Fibroblast of peridontal ligament (primary cell): ENCODE measurements around the gene PCDHGA7.
"Not testable (repeated sequence)": the region's sequence is repeated elsewhere in the genome, so short reads cannot be mapped to it uniquely, and the experiment has no call there.

Experiments
- DNase-seq: peaks from one replicate; pipeline ENCODE4 v3.0.0-alpha.2; 2010; ENCODE audit errors: extremely low read depth

PCDHGA7 gene

DNA sequence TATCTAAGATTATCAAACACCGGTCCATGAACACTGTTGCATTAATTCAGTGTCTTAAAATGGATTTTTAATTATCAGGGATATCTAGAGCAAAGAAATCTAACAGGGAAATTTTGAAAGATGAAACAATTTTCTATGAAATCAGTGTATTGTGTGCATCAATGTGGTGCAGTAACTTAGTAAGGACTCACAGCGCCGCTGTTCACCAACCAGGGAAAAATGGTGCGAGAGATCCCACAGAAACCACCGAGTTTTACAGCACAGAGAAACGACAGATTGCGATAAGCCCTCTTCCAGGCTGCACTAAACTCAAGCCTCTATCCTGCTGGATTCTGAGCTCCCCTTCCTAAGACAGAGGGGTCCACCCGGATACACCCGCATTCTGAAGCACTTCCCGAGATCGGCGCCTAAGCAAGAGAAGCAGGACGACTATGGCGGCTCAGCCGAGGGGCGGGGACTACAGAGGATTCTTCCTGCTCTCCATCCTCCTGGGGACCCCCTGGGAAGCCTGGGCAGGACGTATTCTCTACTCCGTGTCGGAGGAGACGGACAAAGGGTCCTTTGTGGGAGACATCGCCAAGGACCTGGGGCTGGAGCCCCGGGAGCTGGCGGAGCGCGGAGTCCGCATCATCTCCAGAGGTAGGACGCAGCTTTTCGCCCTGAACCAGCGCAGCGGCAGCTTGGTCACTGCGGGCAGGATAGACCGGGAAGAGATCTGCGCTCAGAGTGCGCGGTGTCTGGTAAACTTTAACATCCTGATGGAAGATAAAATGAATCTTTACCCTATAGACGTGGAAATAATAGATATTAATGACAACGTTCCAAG is at the start of gene PCDHGA7:
Gene PCDHGA7, plus strand, starts transcription at position 274 of the 826 bp plus-strand sequence. Its CDS starts 158 bp downstream, at position 432.
- DNase-seq, result peak; percentile 52

GRCh38 chr5:141338538-141339306 is 43.8 kb upstream of the PCDHGA7 start, which contains the start of gene PCDHGA2:
TSS of gene PCDHGA2 (plus strand) at chr5:141338760.
- peak; percentile 62 for DNase-seq

GRCh38 chr5:141340781-141341354 is 41.7 kb upstream of the PCDHGA7 start:
- DNase-seq, result not testable (repeated sequence)

DNA sequence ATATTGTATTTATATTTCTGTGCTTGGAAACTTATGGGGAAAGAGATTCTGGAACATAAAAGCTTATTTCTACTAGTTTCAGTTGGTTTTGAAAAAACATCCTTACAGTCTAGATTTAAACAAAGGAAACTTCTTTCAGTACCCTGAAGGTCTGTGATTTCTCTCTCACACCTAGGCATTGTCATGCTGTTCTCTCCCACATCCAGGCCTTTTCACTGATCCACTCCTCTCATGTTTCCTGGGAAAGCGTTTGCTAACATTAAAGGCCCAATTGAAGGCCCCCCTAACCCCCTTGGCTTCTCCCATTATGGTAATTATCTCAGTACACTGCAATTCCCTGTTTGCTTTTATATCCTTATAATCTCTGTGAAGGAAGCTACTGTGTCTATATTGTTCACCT is 39.8 kb upstream of the PCDHGA7 start:
- DNase-seq, result no peak

DNA sequence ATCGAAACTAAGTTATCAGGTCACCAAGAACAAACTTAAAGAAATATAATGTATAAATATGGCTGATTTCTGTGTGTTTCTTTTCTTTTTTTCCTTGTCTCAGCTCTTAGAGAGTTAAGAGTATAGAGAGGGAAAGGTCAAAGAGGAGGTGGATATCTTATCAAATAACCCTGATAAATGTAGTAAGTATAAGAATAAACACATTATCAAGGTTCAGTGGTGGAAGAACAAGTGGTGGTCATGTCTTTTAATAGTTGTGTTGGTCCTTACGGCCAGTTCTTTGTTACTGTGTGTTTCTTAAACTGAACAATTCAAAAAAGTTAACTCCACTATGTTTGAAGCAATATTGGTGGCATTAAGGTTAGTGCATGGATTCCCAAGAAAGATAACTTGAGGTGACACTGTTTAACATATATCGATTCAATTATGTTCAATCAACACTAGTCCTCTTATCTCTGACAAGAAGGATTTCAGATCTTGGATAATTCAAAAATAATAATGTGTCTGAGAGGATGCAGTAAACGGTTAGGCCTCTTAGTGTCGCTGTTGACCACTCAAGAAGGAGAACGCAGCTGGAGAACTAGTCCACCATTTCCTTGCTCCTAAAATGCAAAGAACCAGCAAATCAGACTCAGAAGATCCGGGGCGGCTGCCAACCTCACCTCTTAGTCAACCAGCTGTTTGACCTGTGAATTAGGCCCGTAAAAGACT is 39.1 kb upstream of the PCDHGA7 start, which contains the start of gene PCDHGA3:
Gene PCDHGA3, plus strand, starts transcription at position 588 of the 711 bp plus-strand sequence. CDS start 205 bp downstream, outside the sequence.
- peak; percentile 55 for DNase-seq

DNA sequence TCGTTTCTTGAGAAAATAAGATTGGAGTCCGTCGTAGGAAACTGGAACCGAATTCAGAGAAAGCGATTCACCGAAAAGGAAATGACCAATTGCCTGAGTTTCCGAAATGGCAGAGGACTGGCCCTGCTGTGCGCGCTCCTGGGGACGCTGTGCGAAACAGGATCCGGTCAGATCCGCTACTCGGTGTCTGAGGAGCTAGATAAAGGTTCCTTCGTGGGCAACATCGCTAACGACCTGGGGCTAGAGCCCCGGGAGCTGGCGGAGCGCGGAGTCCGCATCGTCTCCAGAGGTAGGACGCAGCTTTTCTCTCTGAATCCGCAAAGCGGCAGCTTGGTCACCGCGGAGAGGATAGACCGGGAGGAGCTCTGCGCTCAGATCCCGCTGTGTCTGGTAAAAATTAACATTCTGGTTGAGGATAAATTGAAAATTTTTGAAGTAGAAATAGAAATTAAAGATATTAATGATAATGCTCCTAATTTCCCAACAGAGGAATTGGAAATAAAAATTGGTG is 38.5 kb upstream of the PCDHGA7 start:
- no peak for DNase-seq

- DNase-seq, result no peak
These were observed 37.2 kb upstream of the PCDHGA7 start for GRCh38 chr5:141345327-141345726.

DNA sequence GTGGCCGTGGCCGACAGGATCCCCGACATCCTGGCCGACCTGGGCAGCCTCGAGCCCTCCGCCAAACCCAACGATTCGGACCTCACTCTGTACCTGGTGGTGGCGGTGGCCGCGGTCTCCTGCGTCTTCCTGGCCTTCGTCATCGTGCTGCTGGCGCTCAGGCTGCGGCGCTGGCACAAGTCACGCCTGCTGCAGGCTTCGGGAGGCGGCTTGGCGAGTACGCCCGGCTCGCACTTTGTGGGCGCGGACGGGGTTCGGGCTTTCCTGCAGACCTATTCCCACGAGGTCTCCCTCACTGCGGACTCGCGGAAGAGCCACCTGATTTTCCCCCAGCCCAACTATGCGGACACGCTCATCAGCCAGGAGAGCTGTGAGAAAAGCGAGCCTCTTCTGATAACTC is 36.5 kb upstream of the PCDHGA7 start:
- not testable (repeated sequence) for DNase-seq

DNA sequence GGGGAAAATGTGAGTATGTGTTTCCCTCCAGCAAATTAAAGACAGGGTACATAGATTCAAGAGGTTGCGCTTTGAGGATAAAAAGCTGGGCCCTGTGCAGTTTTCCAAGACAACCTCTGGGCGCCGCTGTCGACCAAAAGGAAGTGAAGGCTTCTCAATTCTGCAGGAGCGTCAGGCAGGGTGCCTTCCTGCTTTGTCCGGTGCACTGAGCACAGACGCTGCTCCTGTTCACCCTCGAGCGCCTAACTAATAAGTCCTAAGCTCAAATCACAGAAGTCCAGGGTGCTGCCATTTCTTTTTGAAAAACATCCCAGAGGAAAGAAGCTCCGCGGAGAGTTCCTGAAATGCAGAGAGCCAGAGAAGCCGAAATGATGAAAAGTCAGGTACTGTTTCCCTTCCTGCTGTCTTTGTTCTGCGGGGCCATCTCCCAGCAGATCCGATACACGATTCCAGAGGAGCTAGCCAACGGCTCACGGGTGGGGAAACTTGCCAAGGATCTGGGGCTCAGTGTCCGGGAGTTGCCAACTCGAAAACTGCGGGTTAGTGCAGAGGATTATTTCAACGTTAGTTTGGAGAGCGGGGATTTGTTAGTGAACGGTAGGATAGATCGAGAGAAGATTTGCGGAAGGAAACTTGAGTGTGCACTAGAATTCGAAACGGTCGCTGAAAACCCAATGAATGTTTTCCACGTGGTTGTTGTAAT is 32.5 kb upstream of the PCDHGA7 start, which contains the start of gene PCDHGB1:
Gene PCDHGB1, plus strand, starts transcription at position 183 of the 703 bp plus-strand sequence. Its CDS starts 162 bp downstream, at position 345.
- DNase-seq, result peak; percentile 64

- no peak for DNase-seq
These were observed 31.0 kb upstream of the PCDHGA7 start for GRCh38 chr5:141351591-141351990.

- DNase-seq, result peak; percentile 60
These were observed 27.6 kb upstream of the PCDHGA7 start, which contains the start of gene PCDHGA4 for GRCh38 chr5:141354900-141355469. TSS of gene PCDHGA4 (plus strand) at chr5:141355021. CDS start at chr5:141355108, 87 bp downstream.

DNA sequence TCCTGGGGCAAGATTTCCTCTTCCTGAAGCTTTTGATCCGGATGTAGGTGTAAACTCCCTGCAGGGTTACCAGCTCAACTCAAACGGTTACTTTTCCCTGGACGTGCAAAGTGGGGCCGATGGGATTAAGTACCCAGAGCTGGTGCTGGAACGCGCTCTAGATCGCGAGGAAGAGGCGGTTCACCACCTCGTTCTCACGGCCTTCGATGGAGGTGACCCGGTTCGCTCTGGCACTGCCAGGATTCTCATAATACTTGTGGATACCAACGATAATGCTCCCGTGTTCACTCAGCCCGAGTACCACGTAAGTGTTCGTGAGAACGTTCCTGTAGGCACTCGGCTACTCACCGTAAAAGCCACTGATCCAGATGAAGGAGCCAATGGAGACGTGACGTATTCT is 26.9 kb upstream of the PCDHGA7 start:
- no peak for DNase-seq

DNA sequence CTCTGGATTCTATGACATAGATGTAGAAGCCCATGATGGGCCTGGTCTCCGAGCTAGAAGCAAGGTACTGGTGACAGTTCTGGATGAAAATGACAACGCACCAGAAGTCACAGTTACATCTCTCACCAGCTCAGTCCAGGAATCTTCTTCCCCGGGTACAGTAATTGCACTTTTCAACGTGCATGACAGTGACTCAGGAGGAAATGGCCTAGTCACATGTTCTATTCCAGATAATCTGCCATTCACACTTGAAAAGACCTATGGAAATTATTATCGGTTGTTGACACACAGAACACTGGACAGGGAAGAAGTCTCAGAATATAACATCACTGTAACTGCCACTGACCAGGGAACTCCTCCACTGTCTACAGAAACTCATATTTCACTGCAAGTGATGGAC is 26.4 kb upstream of the PCDHGA7 start:
- DNase-seq, result no peak

GRCh38 chr5:141356950-141357349 is 25.6 kb upstream of the PCDHGA7 start:
- DNase-seq, result no peak

DNA sequence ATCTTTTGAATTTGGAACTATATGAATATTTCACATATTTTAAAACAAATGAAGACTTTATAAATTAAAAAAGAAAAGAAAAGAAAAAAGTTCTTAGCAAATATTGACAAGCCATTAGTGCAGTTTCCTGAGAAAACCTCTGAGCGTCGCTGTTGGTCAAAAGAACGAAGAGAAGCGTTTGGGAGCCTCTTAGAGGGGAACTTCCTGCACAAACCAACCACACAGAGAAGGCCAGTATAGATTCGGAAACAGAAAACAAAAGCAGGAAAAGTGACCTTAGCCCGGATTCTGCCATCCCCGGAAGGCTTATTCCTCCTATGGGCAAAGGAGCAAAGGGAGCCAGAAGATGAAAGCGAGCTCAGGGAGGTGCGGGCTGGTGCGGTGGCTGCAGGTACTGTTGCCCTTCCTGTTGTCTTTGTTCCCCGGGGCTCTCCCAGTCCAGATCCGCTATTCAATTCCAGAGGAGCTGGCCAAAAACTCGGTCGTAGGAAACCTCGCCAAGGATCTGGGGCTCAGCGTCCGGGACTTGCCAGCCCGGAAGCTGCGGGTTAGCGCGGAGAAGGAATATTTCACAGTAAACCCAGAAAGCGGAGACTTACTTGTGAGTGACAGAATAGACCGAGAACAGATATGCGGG is 22.6 kb upstream of the PCDHGA7 start, which contains the start of gene PCDHGB2:
Gene PCDHGB2, plus strand, starts transcription at position 205 of the 637 bp plus-strand sequence. Its CDS starts 142 bp downstream, at position 347.
- DNase-seq, result peak; percentile 57

GRCh38 chr5:141360685-141361084 is 21.9 kb upstream of the PCDHGA7 start:
- no peak for DNase-seq

GRCh38 chr5:141362719-141363118 is 19.8 kb upstream of the PCDHGA7 start:
- no peak for DNase-seq

GRCh38 chr5:141363952-141364660 is 18.4 kb upstream of the PCDHGA7 start, which contains the start of gene PCDHGA5:
TSS of gene PCDHGA5 (plus strand) at chr5:141364162. CDS start at chr5:141364331, 169 bp downstream.
- DNase-seq, result no peak
